Measurements from ENCODE around the gene FAM53A. TPM values are rescaled to one million over a fixed set of nuclear protein-coding genes. Genes with fewer than 3 reads are reported as not detected.

FAM53A gene
- total and polyA plus RNA-seq, 10 of the 15 experiments (the other 5 are each of a cell fraction or from before 2014, with no cell fraction given) = 0.02 to 0.87 (median 0.38) TPM; not detected in 2

DNA sequence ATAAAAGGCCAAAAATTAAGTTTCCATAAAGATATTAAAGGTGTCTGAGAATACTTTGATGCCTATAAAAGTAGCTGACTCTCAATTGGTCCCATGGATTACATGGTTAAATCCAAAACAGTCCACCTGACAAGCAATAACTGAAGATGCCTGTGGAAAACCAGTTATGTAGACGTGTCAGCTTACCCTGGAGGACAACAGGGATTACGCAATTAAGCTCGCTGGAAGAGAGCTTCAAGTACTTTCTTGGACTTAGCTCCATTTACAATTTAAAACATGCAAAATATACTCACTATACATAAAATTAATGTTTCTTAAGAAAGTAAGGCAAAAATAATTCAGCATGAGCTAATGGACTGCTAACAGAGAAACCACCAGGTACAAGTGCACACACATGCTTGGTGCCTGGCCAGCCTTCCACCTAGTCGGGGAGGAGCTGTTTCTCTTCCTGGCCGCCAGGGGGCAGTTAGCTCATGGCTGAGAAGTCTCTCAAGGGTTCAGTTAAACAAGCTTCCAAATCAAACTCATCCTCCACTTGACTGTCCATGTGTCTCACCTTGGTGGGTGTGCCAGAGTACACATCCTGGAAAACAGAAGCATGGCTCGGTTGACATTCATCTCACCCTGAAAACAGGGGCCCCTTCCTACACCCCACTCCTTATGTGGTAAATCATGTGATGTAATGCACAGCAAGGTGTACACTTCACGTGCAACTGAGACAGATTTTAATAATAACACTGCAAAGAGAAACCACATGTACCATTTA is 9.2 kb upstream of the FAM53A start (continued):
- TF ChIP-seq, protein P1, sequence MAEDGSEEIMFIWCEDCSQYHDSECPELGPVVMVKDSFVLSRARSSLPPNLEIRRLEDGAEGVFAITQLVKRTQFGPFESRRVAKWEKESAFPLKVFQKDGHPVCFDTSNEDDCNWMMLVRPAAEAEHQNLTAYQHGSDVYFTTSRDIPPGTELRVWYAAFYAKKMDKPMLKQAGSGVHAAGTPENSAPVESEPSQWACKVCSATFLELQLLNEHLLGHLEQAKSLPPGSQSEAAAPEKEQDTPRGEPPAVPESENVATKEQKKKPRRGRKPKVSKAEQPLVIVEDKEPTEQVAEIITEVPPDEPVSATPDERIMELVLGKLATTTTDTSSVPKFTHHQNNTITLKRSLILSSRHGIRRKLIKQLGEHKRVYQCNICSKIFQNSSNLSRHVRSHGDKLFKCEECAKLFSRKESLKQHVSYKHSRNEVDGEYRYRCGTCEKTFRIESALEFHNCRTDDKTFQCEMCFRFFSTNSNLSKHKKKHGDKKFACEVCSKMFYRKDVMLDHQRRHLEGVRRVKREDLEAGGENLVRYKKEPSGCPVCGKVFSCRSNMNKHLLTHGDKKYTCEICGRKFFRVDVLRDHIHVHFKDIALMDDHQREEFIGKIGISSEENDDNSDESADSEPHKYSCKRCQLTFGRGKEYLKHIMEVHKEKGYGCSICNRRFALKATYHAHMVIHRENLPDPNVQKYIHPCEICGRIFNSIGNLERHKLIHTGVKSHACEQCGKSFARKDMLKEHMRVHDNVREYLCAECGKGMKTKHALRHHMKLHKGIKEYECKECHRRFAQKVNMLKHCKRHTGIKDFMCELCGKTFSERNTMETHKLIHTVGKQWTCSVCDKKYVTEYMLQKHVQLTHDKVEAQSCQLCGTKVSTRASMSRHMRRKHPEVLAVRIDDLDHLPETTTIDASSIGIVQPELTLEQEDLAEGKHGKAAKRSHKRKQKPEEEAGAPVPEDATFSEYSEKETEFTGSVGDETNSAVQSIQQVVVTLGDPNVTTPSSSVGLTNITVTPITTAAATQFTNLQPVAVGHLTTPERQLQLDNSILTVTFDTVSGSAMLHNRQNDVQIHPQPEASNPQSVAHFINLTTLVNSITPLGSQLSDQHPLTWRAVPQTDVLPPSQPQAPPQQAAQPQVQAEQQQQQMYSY (CRISPR knock-in tag; IDR thresholded peaks at IDR 0.05) = no peak
- TF ChIP-seq ZNF217 (IDR thresholded peaks at IDR 0.05) (no peak), CBX3 (IDR thresholded peaks at IDR 0.05; ENCODE audit: borderline replicate concordance, low read depth) (no peak), POU2F2 (IDR thresholded peaks at IDR 0.05; ENCODE audit: borderline replicate concordance, low read depth, low read length) (no peak), HCFC1 (IDR thresholded peaks at IDR 0.05; ENCODE audit: low read length) (no peak), SUZ12 (IDR thresholded peaks at IDR 0.05; ENCODE audit: unreplicated experiment) (no peak), RB1 (IDR thresholded peaks at IDR 0.05; ENCODE audit: borderline replicate concordance) (0 out of 2 replicates have a peak, but pooled peaks have one; percentile 45), SREBF2 (IDR thresholded peaks at IDR 0.05; ENCODE audit: low read length) (no peak), IRF4 (IDR thresholded peaks at IDR 0.05; ENCODE audit: low read depth, low read length) (0 out of 2 replicates have a peak, but pooled peaks have one; percentile 16), HDGF (IDR thresholded peaks at IDR 0.05) (peak; percentile 61; the same call in 1 of the 2 replicates), BACH1 (IDR thresholded peaks at IDR 0.05; ENCODE audit: borderline replicate concordance) (peak; percentile 15; the same call in 1 of the 2 replicates), NRF1 (conservative IDR thresholded peaks at IDR 0.05; ENCODE audit: low read depth, low read length) (no peak)
- TF ChIP-seq, protein P2, sequence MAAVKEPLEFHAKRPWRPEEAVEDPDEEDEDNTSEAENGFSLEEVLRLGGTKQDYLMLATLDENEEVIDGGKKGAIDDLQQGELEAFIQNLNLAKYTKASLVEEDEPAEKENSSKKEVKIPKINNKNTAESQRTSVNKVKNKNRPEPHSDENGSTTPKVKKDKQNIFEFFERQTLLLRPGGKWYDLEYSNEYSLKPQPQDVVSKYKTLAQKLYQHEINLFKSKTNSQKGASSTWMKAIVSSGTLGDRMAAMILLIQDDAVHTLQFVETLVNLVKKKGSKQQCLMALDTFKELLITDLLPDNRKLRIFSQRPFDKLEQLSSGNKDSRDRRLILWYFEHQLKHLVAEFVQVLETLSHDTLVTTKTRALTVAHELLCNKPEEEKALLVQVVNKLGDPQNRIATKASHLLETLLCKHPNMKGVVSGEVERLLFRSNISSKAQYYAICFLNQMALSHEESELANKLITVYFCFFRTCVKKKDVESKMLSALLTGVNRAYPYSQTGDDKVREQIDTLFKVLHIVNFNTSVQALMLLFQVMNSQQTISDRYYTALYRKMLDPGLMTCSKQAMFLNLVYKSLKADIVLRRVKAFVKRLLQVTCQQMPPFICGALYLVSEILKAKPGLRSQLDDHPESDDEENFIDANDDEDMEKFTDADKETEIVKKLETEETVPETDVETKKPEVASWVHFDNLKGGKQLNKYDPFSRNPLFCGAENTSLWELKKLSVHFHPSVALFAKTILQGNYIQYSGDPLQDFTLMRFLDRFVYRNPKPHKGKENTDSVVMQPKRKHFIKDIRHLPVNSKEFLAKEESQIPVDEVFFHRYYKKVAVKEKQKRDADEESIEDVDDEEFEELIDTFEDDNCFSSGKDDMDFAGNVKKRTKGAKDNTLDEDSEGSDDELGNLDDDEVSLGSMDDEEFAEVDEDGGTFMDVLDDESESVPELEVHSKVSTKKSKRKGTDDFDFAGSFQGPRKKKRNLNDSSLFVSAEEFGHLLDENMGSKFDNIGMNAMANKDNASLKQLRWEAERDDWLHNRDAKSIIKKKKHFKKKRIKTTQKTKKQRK (IDR thresholded peaks at IDR 0.05; ENCODE audit: low read depth, low read length) = no peak
- TF ChIP-seq, protein P3, sequence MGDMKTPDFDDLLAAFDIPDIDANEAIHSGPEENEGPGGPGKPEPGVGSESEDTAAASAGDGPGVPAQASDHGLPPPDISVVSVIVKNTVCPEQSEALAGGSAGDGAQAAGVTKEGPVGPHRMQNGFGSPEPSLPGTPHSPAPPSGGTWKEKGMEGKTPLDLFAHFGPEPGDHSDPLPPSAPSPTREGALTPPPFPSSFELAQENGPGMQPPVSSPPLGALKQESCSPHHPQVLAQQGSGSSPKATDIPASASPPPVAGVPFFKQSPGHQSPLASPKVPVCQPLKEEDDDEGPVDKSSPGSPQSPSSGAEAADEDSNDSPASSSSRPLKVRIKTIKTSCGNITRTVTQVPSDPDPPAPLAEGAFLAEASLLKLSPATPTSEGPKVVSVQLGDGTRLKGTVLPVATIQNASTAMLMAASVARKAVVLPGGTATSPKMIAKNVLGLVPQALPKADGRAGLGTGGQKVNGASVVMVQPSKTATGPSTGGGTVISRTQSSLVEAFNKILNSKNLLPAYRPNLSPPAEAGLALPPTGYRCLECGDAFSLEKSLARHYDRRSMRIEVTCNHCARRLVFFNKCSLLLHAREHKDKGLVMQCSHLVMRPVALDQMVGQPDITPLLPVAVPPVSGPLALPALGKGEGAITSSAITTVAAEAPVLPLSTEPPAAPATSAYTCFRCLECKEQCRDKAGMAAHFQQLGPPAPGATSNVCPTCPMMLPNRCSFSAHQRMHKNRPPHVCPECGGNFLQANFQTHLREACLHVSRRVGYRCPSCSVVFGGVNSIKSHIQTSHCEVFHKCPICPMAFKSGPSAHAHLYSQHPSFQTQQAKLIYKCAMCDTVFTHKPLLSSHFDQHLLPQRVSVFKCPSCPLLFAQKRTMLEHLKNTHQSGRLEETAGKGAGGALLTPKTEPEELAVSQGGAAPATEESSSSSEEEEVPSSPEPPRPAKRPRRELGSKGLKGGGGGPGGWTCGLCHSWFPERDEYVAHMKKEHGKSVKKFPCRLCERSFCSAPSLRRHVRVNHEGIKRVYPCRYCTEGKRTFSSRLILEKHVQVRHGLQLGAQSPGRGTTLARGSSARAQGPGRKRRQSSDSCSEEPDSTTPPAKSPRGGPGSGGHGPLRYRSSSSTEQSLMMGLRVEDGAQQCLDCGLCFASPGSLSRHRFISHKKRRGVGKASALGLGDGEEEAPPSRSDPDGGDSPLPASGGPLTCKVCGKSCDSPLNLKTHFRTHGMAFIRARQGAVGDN (IDR thresholded peaks at IDR 0.05) = no peak
- TF ChIP-seq, protein P4, sequence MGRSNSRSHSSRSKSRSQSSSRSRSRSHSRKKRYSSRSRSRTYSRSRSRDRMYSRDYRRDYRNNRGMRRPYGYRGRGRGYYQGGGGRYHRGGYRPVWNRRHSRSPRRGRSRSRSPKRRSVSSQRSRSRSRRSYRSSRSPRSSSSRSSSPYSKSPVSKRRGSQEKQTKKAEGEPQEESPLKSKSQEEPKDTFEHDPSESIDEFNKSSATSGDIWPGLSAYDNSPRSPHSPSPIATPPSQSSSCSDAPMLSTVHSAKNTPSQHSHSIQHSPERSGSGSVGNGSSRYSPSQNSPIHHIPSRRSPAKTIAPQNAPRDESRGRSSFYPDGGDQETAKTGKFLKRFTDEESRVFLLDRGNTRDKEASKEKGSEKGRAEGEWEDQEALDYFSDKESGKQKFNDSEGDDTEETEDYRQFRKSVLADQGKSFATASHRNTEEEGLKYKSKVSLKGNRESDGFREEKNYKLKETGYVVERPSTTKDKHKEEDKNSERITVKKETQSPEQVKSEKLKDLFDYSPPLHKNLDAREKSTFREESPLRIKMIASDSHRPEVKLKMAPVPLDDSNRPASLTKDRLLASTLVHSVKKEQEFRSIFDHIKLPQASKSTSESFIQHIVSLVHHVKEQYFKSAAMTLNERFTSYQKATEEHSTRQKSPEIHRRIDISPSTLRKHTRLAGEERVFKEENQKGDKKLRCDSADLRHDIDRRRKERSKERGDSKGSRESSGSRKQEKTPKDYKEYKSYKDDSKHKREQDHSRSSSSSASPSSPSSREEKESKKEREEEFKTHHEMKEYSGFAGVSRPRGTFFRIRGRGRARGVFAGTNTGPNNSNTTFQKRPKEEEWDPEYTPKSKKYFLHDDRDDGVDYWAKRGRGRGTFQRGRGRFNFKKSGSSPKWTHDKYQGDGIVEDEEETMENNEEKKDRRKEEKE (IDR thresholded peaks at IDR 0.05) = no peak

All from GM12878 (cell line).